Stimulated activated CD8-positive, alpha-beta memory T cell treated with anti-CD3 and anti-CD28 coated beads, Interleukin-15, amount 100 ng/mL, for 1 hour (primary cell): ENCODE results near the gene OSGEP.

Source experiments
- DNase-seq: peaks from one replicate; pipeline ENCODE4 v3.0.0-alpha.2; 2020; ENCODE audit warnings: low read depth

OSGEP gene

GRCh38 chr14:20454516-20455354 is at the start of gene OSGEP, which contains the start of gene APEX1:
Gene OSGEP, minus strand, starts transcription at chr14:20454812. Its CDS starts 129 bp downstream, at chr14:20454683.
Gene APEX1, plus strand, starts transcription at chr14:20455226. Its CDS starts 420 bp downstream, at chr14:20455646.
- DNase-seq = peak; percentile 96

- DNase-seq = no peak
Observed at GRCh38 chr14:20503898-20504297, 49.3 kb upstream of the OSGEP start.

- no peak for DNase-seq
Observed at GRCh38 chr14:20501346-20501745, 46.7 kb upstream of the OSGEP start.

GRCh38 chr14:20499881-20500280 is 45.3 kb upstream of the OSGEP start:
- no peak for DNase-seq

GRCh38 chr14:20499108-20499507 is 44.5 kb upstream of the OSGEP start:
- no peak for DNase-seq

- no peak for DNase-seq
Observed at GRCh38 chr14:20498622-20499021, 44.0 kb upstream of the OSGEP start.

- no peak for DNase-seq
Observed at GRCh38 chr14:20494935-20495766, 40.5 kb upstream of the OSGEP start.

GRCh38 chr14:20493634-20494033 is 39.0 kb upstream of the OSGEP start:
- no peak for DNase-seq

GRCh38 chr14:20492486-20492885 is 37.9 kb upstream of the OSGEP start:
- DNase-seq = no peak

GRCh38 chr14:20490563-20490962 is 36.0 kb upstream of the OSGEP start:
- no peak for DNase-seq

- no peak for DNase-seq
Observed at GRCh38 chr14:20489093-20489994, 34.7 kb upstream of the OSGEP start.

- DNase-seq = no peak
Observed at GRCh38 chr14:20487396-20487725, 32.7 kb upstream of the OSGEP start.

- DNase-seq = no peak
Observed at GRCh38 chr14:20486684-20487395, 32.2 kb upstream of the OSGEP start.

- DNase-seq = no peak
Observed at GRCh38 chr14:20485900-20486299, 31.3 kb upstream of the OSGEP start.

- DNase-seq = no peak
Observed at GRCh38 chr14:20482382-20482781, 27.8 kb upstream of the OSGEP start.

GRCh38 chr14:20478894-20479293 is 24.3 kb upstream of the OSGEP start:
- DNase-seq = no peak

GRCh38 chr14:20477211-20477876 is 22.7 kb upstream of the OSGEP start:
- no peak for DNase-seq

GRCh38 chr14:20476776-20477175 is 22.2 kb upstream of the OSGEP start:
- no peak for DNase-seq

GRCh38 chr14:20472536-20473169 is 18.0 kb upstream of the OSGEP start:
- DNase-seq = no peak

- no peak for DNase-seq
Observed at GRCh38 chr14:20470603-20470901, 15.9 kb upstream of the OSGEP start.
